DOHH2 (cell line): ENCODE data around the gene CCDC88C.

ENCODE experiments used
- H3F3A ChIP-seq: fragments of 200-600 bp; sonication (generic), shearing (Covaris generic); 2 replicates; pipeline ENCODE4 v1.6.0; 2016; ENCODE audit warnings: antibody characterized with exemption, mild to moderate bottlenecking; ENCODE audit not compliant: control insufficient read depth, insufficient read depth
- H3K27ac ChIP-seq: fragments of 200-600 bp; sonication (generic); 2 replicates; pipeline ENCODE4 v1.5.1; 2014; ENCODE audit warnings: low read depth, mild to moderate bottlenecking, low read length, moderate library complexity
- H3K27me3 ChIP-seq: fragments of 200-600 bp; sonication (generic); 2 replicates; pipeline ENCODE4 v1.6.1; 2014; ENCODE audit warnings: mild to moderate bottlenecking, low read length, mixed read lengths; ENCODE audit not compliant: control insufficient read depth
- H3K36me3 ChIP-seq: fragments of 200-600 bp; sonication (generic); 2 replicates; pipeline ENCODE4 v1.6.1; 2014; ENCODE audit warnings: mild to moderate bottlenecking, low read length, moderate library complexity, mixed read lengths; ENCODE audit not compliant: control insufficient read depth
- H3K4me1 ChIP-seq: fragments of 200-600 bp; sonication (generic); 2 replicates; pipeline ENCODE4 v1.6.1; 2014; ENCODE audit warnings: mild to moderate bottlenecking, low read length, mixed read lengths; ENCODE audit not compliant: control insufficient read depth
- H3K4me2 ChIP-seq: fragments of 200-600 bp; sonication (generic); 2 replicates; pipeline ENCODE4 v1.6.0; 2014; ENCODE audit warnings: mild to moderate bottlenecking, low read length, moderate library complexity
- H3K4me3 ChIP-seq: fragments of 200-600 bp; sonication (generic); 2 replicates; pipeline ENCODE4 v1.5.1; 2014; ENCODE audit warnings: mild to moderate bottlenecking, low read length, mixed read lengths
- H3K79me2 ChIP-seq: fragments of 200-600 bp; sonication (generic); 2 replicates; pipeline ENCODE4 v1.6.1; 2014; ENCODE audit warnings: mild to moderate bottlenecking, low read length, mixed read lengths; ENCODE audit not compliant: control insufficient read depth
- H3K9me2 ChIP-seq: fragments of 200-600 bp; sonication (generic); replicated peaks from 2 replicates; pipeline ENCODE4 v1.6.1; 2014; ENCODE audit warnings: mild to moderate bottlenecking, low read length, mixed read lengths; ENCODE audit not compliant: control insufficient read depth
- H3K9me3 ChIP-seq: fragments of 200-600 bp; sonication (generic); 2 replicates; pipeline ENCODE4 v1.6.1; 2014; ENCODE audit warnings: antibody characterized with exemption, low read length, mixed read lengths; ENCODE audit not compliant: control insufficient read depth, insufficient read depth
- H4K20me1 ChIP-seq: fragments of 200-600 bp; sonication (generic); 2 replicates; pipeline ENCODE4 v1.6.0; 2014; ENCODE audit warnings: low read depth, mild to moderate bottlenecking, antibody characterized with exemption, low read length, moderate library complexity; ENCODE audit not compliant: control insufficient read depth, insufficient read depth
- CTCF ChIP-seq: fragments of 200-600 bp; sonication (generic); IDR thresholded peaks from one replicate; pipeline ENCODE4 v1.5.1; 2014; ENCODE audit warnings: antibody characterized with exemption, mild to moderate bottlenecking, low read depth, low read length; ENCODE audit not compliant: poor library complexity, severe bottlenecking
- EZH2phosphoT487 ChIP-seq: fragments of 200-600 bp; sonication (generic); IDR thresholded peaks from 2 replicates; pipeline ENCODE4 v1.6.1; 2017; ENCODE audit warnings: borderline replicate concordance, mild to moderate bottlenecking, antibody characterized with exemption, low read length, moderate library complexity, mixed read lengths

Gene CCDC88C

GRCh38 chr14:91286530-91286937 is 131.1 kb downstream of the CCDC88C start:
- Histone ChIP-seq H3F3A (peaks cover 51% of the 10 kb centered on the region), H3K4me2 (peak overlapping the region; percentile 85), H3K9me2 (no peaks in the 10 kb centered on the region), H3K27me3 (no peaks in the 10 kb centered on the region), H3K27ac (peak overlapping the region; percentile 97), H4K20me1 (no peaks in the 10 kb centered on the region), H3K4me3 (peak overlapping the region; percentile 66), H3K36me3 (peaks cover 89% of the 10 kb centered on the region), H3K79me2 (peaks cover 34% of the 10 kb centered on the region), H3K4me1 (peaks cover 57% of the 10 kb centered on the region), H3K9me3 (no peaks in the 10 kb centered on the region)
- TF ChIP-seq CTCF (peak; percentile 94), EZH2phosphoT487 (no peak)

GRCh38 chr14:91284791-91285548 is 132.7 kb downstream of the CCDC88C start:
- Histone ChIP-seq H3K27me3 (no peaks in the 10 kb centered on the region), H3K9me3 (no peaks in the 10 kb centered on the region), H3K4me3 (peak overlapping the region; percentile 66), H3K79me2 (peaks cover 34% of the 10 kb centered on the region), H3K27ac (peak overlapping the region; percentile 97), H3K36me3 (peaks cover 89% of the 10 kb centered on the region), H3K9me2 (no peaks in the 10 kb centered on the region), H3F3A (peaks cover 57% of the 10 kb centered on the region), H3K4me1 (peaks cover 73% of the 10 kb centered on the region), H4K20me1 (no peaks in the 10 kb centered on the region), H3K4me2 (peak overlapping the region; percentile 85)
- no peak for TF ChIP-seq EZH2phosphoT487
- TF ChIP-seq CTCF = no peak

- no peaks in the 10 kb centered on the region for H4K20me1 ChIP-seq
- peaks cover 36% of the 10 kb centered on the region for H3K79me2 ChIP-seq
- no peaks in the 10 kb centered on the region for H3K9me2 ChIP-seq
- peak overlapping the region; percentile 66 for H3K4me3 ChIP-seq
- H3K27me3 ChIP-seq = no peaks in the 10 kb centered on the region
- H3K4me2 ChIP-seq = peak overlapping the region; percentile 85
- H3K36me3 ChIP-seq = peaks cover 89% of the 10 kb centered on the region
- TF ChIP-seq CTCF = no peak
- TF ChIP-seq EZH2phosphoT487 = no peak
- H3K27ac ChIP-seq = peak overlapping the region; percentile 97
- peaks cover 52% of the 10 kb centered on the region for H3F3A ChIP-seq
- H3K4me1 ChIP-seq = peaks cover 80% of the 10 kb centered on the region
- H3K9me3 ChIP-seq = no peaks in the 10 kb centered on the region
Measured at GRCh38 chr14:91284146-91284790, 133.4 kb downstream of the CCDC88C start.
